Measurements from ENCODE around the gene MAPK8.
A peak's percentile ranks its signal among the peaks of the same experiment; 100 is the strongest.

MAPK8 gene

GRCh38 chr10:48453451-48454301, 147.2 kb downstream of the MAPK8 start:
- TF ChIP-seq, protein P1, sequence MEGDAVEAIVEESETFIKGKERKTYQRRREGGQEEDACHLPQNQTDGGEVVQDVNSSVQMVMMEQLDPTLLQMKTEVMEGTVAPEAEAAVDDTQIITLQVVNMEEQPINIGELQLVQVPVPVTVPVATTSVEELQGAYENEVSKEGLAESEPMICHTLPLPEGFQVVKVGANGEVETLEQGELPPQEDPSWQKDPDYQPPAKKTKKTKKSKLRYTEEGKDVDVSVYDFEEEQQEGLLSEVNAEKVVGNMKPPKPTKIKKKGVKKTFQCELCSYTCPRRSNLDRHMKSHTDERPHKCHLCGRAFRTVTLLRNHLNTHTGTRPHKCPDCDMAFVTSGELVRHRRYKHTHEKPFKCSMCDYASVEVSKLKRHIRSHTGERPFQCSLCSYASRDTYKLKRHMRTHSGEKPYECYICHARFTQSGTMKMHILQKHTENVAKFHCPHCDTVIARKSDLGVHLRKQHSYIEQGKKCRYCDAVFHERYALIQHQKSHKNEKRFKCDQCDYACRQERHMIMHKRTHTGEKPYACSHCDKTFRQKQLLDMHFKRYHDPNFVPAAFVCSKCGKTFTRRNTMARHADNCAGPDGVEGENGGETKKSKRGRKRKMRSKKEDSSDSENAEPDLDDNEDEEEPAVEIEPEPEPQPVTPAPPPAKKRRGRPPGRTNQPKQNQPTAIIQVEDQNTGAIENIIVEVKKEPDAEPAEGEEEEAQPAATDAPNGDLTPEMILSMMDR (IDR thresholded peaks at IDR 0.05; ENCODE audit: borderline replicate concordance, control extremely low read depth, extremely low read depth, insufficient read depth, missing control alignments): no peak
- in situ Hi-C loops (cut with MboI; ENCODE audit: low sequenced_read_pairs, unreplicated experiment): no loop called here
- DNase-seq (ENCODE audit: low spot score): peak; percentile 28

- TF ChIP-seq, protein P1 (IDR thresholded peaks at IDR 0.05; ENCODE audit: borderline replicate concordance, control extremely low read depth, extremely low read depth, insufficient read depth, missing control alignments): no peak
- DNase-seq (ENCODE audit: low spot score): peak; percentile 33
- in situ Hi-C loops (cut with MboI; ENCODE audit: low sequenced_read_pairs, unreplicated experiment): no loop called here
Measured at GRCh38 chr10:48454302-48455054, 148.0 kb downstream of the MAPK8 start.

GRCh38 chr10:48455055-48455391, 148.5 kb downstream of the MAPK8 start:
- in situ Hi-C loops (cut with MboI; ENCODE audit: low sequenced_read_pairs, unreplicated experiment): no loop called here
- DNase-seq (ENCODE audit: low spot score): no peak
- TF ChIP-seq, protein P1 (IDR thresholded peaks at IDR 0.05; ENCODE audit: borderline replicate concordance, control extremely low read depth, extremely low read depth, insufficient read depth, missing control alignments): no peak

- DNase-seq (ENCODE audit: low spot score): no peak
- TF ChIP-seq, protein P1 (IDR thresholded peaks at IDR 0.05; ENCODE audit: borderline replicate concordance, control extremely low read depth, extremely low read depth, insufficient read depth, missing control alignments): no peak
- in situ Hi-C loops (cut with MboI; ENCODE audit: low sequenced_read_pairs, unreplicated experiment): no loop called here
Measured at GRCh38 chr10:48455392-48456151, 149.1 kb downstream of the MAPK8 start.

DNA sequence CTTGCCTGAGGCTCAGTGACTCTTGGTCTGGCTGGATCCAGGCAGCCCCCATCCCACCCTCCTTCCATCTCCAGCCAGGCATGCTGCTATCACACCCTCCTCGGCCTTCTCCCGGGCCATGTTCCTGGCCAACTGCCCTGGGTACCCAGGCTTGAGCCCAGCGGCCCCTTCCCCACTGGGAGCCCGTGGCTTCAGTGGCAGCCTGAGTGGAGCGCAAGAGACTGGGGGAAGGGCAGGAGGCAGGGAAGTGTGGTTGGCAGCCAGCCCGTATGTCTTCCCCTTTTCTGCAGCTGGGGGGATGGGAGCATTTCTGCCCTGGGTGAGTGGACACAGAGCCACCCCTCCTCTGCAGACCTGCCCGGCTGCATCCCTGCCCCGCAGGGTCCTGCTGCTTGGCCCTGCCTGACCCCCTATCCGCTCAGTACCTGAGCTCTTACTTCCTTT, 149.9 kb downstream of the MAPK8 start:
- TF ChIP-seq, protein P1 (IDR thresholded peaks at IDR 0.05; ENCODE audit: borderline replicate concordance, control extremely low read depth, extremely low read depth, insufficient read depth, missing control alignments): no peak
- in situ Hi-C loops (cut with MboI; ENCODE audit: low sequenced_read_pairs, unreplicated experiment): no loop called here
- DNase-seq (ENCODE audit: low spot score): no peak
